GM12864 (cell line): ENCODE measurements around the gene MARCHF5.

Experiments
- DNase-seq: peaks from one replicate; pipeline ENCODE4 v3.0.0-alpha.2; 2011; ENCODE audit warnings: low read depth
- H3K4me3 ChIP-seq: 2 replicates; pipeline ENCODE4 v1.5.1; 2011; ENCODE audit warnings: mild to moderate bottlenecking, low read depth, low read length, control low read depth
- TF ChIP-seq, protein P1 (sequence below): IDR thresholded peaks from 2 replicates; pipeline ENCODE4 v1.5.1; 2011; ENCODE audit warnings: low read depth, mild to moderate bottlenecking, moderate library complexity, low read length, control low read depth, inconsistent platforms; ENCODE audit errors: missing control alignments

Gene MARCHF5, protein sequence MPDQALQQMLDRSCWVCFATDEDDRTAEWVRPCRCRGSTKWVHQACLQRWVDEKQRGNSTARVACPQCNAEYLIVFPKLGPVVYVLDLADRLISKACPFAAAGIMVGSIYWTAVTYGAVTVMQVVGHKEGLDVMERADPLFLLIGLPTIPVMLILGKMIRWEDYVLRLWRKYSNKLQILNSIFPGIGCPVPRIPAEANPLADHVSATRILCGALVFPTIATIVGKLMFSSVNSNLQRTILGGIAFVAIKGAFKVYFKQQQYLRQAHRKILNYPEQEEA

DNA sequence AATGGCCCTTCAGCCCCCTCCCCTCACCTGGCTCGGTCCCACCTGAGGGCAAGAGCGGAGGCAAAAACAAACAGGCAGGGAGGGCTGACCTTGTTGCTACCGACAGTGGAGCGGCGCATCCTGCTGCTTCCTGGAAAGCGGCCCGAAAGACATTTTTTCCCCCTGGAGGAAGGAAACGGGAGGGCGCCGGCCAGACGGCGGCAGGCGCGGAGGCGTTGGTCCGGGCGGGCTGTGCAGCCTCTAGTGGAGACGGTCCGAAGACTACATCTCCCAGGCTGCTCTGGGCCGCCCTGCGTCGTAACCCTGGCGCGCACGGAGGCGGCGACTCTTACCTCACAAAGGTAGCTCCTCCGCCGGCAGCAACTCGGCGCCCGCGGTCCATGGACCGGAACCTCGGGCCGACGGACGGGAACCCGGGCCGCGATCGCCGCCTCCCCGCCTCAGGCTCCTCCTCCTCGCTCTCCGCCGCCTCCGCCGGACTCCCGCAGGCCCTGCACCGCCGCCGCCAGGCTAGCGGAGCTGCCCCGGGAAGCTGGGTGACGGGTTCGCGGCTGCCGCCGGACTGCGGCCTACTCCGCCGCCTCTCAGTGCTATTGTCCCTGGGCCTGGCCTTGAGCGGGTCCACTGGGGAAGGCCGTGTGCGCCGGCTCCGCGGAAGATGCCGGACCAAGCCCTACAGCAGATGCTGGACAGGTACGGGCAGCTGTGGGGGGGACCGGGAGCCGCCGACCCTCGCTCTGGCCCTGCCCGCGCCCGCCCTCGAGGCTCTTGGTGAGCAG, at the start of gene MARCHF5, which contains the start of gene CPEB3:
Gene MARCHF5 (plus strand): TSS at position 331 of the 779 bp plus-strand sequence. CDS start 328 bp downstream, at position 659.
Gene CPEB3 (minus strand): TSS at position 242 of the 779 bp plus-strand sequence. CDS start 50,728 bp downstream, outside the sequence.
- H3K4me3 ChIP-seq, result peak within 1 kb of the TSS; percentile 100
- TF ChIP-seq, protein P1, sequence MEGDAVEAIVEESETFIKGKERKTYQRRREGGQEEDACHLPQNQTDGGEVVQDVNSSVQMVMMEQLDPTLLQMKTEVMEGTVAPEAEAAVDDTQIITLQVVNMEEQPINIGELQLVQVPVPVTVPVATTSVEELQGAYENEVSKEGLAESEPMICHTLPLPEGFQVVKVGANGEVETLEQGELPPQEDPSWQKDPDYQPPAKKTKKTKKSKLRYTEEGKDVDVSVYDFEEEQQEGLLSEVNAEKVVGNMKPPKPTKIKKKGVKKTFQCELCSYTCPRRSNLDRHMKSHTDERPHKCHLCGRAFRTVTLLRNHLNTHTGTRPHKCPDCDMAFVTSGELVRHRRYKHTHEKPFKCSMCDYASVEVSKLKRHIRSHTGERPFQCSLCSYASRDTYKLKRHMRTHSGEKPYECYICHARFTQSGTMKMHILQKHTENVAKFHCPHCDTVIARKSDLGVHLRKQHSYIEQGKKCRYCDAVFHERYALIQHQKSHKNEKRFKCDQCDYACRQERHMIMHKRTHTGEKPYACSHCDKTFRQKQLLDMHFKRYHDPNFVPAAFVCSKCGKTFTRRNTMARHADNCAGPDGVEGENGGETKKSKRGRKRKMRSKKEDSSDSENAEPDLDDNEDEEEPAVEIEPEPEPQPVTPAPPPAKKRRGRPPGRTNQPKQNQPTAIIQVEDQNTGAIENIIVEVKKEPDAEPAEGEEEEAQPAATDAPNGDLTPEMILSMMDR, result peak; percentile 47
- DNase-seq, result peak; percentile 87

DNA sequence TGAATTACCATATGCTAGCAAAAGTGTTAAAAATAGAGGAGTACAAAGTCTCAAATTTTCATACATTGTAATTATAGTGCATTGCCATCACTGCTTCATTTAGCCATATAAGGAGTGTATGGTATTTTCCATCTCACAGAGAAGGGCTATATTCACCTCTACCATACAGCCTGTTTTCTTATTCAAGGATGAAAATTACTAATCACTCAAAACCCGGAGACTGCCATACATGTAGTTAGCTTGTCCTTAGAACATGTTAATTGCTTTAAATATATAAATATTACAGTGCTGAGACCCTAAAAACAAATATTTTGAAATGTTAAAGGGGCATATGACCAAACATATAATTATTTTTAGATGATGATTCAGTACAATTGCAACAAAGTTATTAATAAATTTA, 49.5 kb upstream of the MARCHF5 start:
- H3K4me3 ChIP-seq, result peak overlapping the region; percentile 73; the same call in 1 of the 2 replicates
- DNase-seq, result no peak
- TF ChIP-seq, protein P1, result no peak

DNA sequence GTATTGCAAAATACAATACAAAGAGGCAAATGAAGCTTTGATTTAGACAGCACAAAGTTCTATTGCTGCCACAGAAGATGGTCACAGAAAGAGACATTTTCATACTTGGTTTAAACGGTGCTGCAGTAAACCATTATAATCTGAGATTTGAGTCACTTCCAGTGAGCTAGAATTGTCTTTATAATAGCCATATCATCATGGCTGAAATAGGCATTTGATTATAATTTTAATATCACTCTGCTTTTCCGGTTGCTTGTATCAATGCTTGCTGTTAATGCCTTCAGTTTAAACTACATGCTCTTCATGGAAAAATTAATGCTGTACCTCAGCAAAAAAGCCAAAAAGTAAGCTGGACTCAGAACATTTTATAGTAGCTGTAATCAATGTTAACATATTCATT, 48.6 kb upstream of the MARCHF5 start:
- no peak for DNase-seq
- TF ChIP-seq, protein P1, result no peak
- no peak overlapping the region for H3K4me3 ChIP-seq

DNA sequence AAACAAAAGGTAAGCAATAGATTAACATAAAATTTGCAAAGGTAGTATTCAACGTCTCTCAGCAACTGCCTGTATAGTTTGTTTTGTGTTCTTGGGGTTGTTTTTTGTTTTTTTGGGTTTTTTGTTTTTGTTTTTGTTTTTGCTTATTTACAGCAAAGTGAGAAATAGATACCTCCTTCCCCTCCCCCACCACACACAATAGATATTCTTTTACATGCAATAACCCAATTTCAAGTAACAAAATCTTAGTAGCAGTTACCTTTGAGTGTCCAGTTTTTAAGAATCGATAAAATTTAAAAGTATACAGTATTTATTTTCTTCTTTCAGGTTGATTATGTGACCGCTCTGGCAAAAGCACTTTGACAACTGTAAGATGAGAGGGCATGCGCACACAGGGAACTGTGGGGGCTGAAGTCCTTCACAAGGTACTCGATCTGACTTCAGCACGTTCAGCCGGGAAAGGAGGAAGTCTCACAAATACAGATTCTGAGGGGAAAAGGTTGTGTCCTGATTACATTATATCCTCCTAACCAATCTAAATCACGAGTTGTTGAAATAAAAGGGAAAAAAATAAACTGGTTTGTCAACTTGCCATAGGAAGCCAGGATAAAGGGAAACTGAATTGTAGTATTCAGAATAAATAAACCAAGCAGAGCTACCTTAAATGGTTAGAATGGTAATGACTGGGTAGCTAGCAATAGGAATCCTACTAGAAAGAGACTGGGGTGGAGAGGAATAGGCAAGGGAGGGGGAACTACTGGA, 47.9 kb upstream of the MARCHF5 start:
- TF ChIP-seq, protein P1, result no peak
- no peak overlapping the region; the same call in 1 of the 2 replicates for H3K4me3 ChIP-seq
- no peak for DNase-seq

DNA sequence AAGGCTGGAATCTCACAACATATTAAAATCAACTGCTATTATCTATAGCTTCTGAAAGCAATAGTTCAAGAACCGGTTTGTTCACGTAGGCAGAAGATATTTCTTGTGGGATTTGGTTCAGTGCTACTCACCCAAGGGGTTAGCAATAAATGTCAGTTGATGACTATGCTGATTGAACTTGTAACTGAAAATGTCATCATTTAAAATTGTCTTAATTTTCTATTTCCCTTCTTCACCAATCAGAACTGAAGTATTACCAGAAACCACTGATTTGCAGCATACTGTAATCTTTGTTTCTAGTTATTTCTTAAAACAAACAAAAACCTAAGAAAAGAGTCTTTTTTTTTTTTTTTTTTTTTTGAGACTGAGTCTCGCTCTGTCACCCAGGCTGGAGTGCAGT, 46.2 kb upstream of the MARCHF5 start:
- H3K4me3 ChIP-seq, result no peak overlapping the region
- DNase-seq, result peak; percentile 45
- TF ChIP-seq, protein P1, result no peak

DNA sequence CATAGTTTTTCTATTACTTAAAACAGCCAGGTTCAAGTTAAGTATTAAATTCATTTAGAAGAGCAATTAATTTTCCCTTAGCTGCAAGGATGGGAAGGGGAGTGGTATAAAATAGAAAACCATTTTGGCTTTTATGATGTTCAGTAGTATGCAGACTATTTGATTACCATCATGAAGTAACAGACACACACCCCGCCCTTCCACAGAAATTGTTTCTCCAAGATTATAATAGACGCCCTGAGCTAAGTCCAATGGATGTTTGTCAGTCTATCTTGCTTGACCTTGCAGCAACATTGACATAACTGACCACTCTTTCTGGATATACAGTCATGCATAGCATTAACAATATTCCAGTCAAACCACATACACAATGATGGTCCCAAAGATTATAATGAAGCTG, 42.4 kb upstream of the MARCHF5 start:
- TF ChIP-seq, protein P1, result no peak
- no peak for DNase-seq
- H3K4me3 ChIP-seq, result no peak overlapping the region
